ENCODE data around the gene WDR87.
"Not testable (repeated sequence)": the region's sequence is repeated elsewhere in the genome, so short reads cannot be mapped to it uniquely, and the experiment has no call there.

WDR87 gene

GRCh38 chr19:37874784-37875183 lies 31.6 kb downstream of the WDR87 start:
- no peak for DNase-seq

GRCh38 chr19:37872383-37872782 lies 34.0 kb downstream of the WDR87 start:
- no peak for DNase-seq

- no peak for DNase-seq
These were observed 36.5 kb downstream of the WDR87 start for GRCh38 chr19:37869766-37870340.

GRCh38 chr19:37867831-37868230 lies 38.6 kb downstream of the WDR87 start:
- DNase-seq = no peak

- DNase-seq = not testable (repeated sequence)
These were observed 40.5 kb downstream of the WDR87 start for GRCh38 chr19:37865930-37866329.

GRCh38 chr19:37864501-37864900 lies 41.9 kb downstream of the WDR87 start:
- no peak for DNase-seq

- no peak for DNase-seq
These were observed 51.3 kb downstream of the WDR87 start for GRCh38 chr19:37855098-37855497.

GRCh38 chr19:37845932-37846331 lies 60.5 kb downstream of the WDR87 start:
- no peak for DNase-seq
